H1 (cell line): ENCODE results near the gene HIBCH. TPM values are rescaled to one million over a fixed set of nuclear protein-coding genes. Genes with fewer than 3 reads are reported as not detected.
"Not testable (repeated sequence)": the region's sequence is repeated elsewhere in the genome, so short reads cannot be mapped to it uniquely, and the experiment has no call there.

Experiments used
- CTCF ChIA-PET: fragments of 300-600 bp; sonication (Branson Sonifier 250); formaldehyde crosslinking; loops from one replicate; lab custom pipeline; 2021; ENCODE audit not compliant: partially characterized antibody; lab: Charles Lee
- POLR2A ChIA-PET: fragments of 300-600 bp; sonication (Branson Sonifier 250); formaldehyde crosslinking; loops from one replicate; lab custom pipeline; 2021; ENCODE audit warnings: inconsistent platforms; ENCODE audit not compliant: partially characterized antibody; lab: Charles Lee
- DNase-seq, 2 experiments: peaks; one replicate each; pipeline versions ENCODE4 v3.0.0 to v3.0.0-alpha.2; 2010 to 2022; ENCODE audit warnings: low spot score in 2 of 2, low read depth in 1 of 2, mixed read lengths in 1 of 2
- FAIRE-seq: peaks from 2 replicates; lab custom pipeline; 2011; peaks lifted over from hg19 to GRCh38; lab: Jason Lieb, UNC
- H2AFZ ChIP-seq: 2 replicates; pipeline ENCODE4 v1.8.1; 2012; ENCODE audit warnings: low read length, inconsistent platforms
- H2AK5ac ChIP-seq: 2 replicates; pipeline ENCODE4 v1.6.1; 2013; ENCODE audit warnings: low read depth, low read length
- H2BK120ac ChIP-seq: replicated peaks from 2 replicates; pipeline ENCODE3; 2013; ENCODE audit warnings: low read depth, low read length, inconsistent platforms
- H2BK12ac ChIP-seq: 2 replicates; pipeline ENCODE4 v1.6.1; 2013; ENCODE audit warnings: low read depth, low read length
- H2BK15ac ChIP-seq: 2 replicates; pipeline ENCODE4 v1.6.1; 2013; ENCODE audit warnings: low read length
- H2BK20ac ChIP-seq: 2 replicates; pipeline ENCODE4 v1.6.1; 2013; ENCODE audit warnings: low read length
- H2BK5ac ChIP-seq: 2 replicates; pipeline ENCODE4 v1.6.1; 2013; ENCODE audit warnings: low read depth, low read length
- H3K14ac ChIP-seq: 2 replicates; pipeline ENCODE4 v1.6.1; 2013; ENCODE audit warnings: inconsistent platforms; ENCODE audit not compliant: insufficient read length
- H3K18ac ChIP-seq: 2 replicates; pipeline ENCODE4 v1.6.1; 2013; ENCODE audit warnings: low read length; ENCODE audit errors: extremely low read depth
- H3K23ac ChIP-seq: 2 replicates; pipeline ENCODE4 v1.6.1; 2013; ENCODE audit warnings: inconsistent platforms; ENCODE audit not compliant: insufficient read length
- H3K23me2 ChIP-seq: 2 replicates; pipeline ENCODE4 v1.6.1; 2013; ENCODE audit warnings: low read depth, low read length
- H3K27ac ChIP-seq: 2 replicates; pipeline ENCODE4 v1.6.1; 2011; ENCODE audit warnings: low read depth, low read length, inconsistent platforms
- H3K27me3 ChIP-seq, 4 experiments: replicated peaks in 1 of 4; 1 replicate in 1 of 4; 2 replicates in 3 of 4; pipeline versions ENCODE4 v1.6.1 to v1.8.1; 2011 to 2013; ENCODE audit warnings: low read length in 3 of 4, mild to moderate bottlenecking in 3 of 4, inconsistent platforms in 2 of 4, mixed read lengths in 2 of 4, moderate library complexity in 1 of 4; ENCODE audit not compliant: control insufficient read depth in 3 of 4, insufficient read depth in 3 of 4; ENCODE audit errors: extremely low read depth in 1 of 4
- H3K36me3 ChIP-seq, 4 experiments: 2 replicates each; pipeline versions ENCODE4 v1.6.1 to v1.8.1; 2011 to 2013; ENCODE audit warnings: mild to moderate bottlenecking in 4 of 4, low read length in 3 of 4, moderate library complexity in 2 of 4, control low read depth in 1 of 4, inconsistent platforms in 1 of 4; ENCODE audit not compliant: insufficient read depth in 4 of 4, control insufficient read depth in 2 of 4
- H3K4ac ChIP-seq: replicated peaks from 2 replicates; pipeline ENCODE3; 2013; ENCODE audit warnings: low read length, low read depth, mixed read lengths, inconsistent platforms; ENCODE audit not compliant: insufficient read length
- H3K4me1 ChIP-seq, 4 experiments: replicated peaks in 1 of 4; 1 replicate in 1 of 4; 2 replicates in 3 of 4; pipeline versions ENCODE4 v1.6.1 to v1.8.1; 2011 to 2013; ENCODE audit warnings: low read length in 3 of 4, inconsistent platforms in 2 of 4, mixed read lengths in 1 of 4; ENCODE audit not compliant: insufficient read depth in 4 of 4, control insufficient read depth in 3 of 4
- H3K4me2 ChIP-seq, 2 experiments: 2 replicates each; pipeline versions ENCODE4 v1.6.1 to v1.8.1; 2011 to 2013; ENCODE audit warnings: low read depth in 2 of 2, low read length in 2 of 2, control low read depth in 1 of 2, inconsistent platforms in 1 of 2, mild to moderate bottlenecking in 1 of 2; ENCODE audit not compliant: insufficient read depth in 1 of 2
- H3K4me3 ChIP-seq, 4 experiments: fragments of 200-600, 300-600 bp in 1 of 4; sonication (generic), shearing (Covaris generic), sonication (Bioruptor Twin) in 1 of 4; 2 replicates each; pipeline versions ENCODE4 v1.5.1 to v1.8.1; 2011 to 2016; ENCODE audit warnings: low read length in 4 of 4, low read depth in 3 of 4, control low read depth in 2 of 4, inconsistent platforms in 2 of 4, mild to moderate bottlenecking in 2 of 4, mixed read lengths in 1 of 4, moderate library complexity in 1 of 4; ENCODE audit not compliant: insufficient read depth in 2 of 4; ENCODE audit errors: extremely low read depth in 1 of 4
- H3K56ac ChIP-seq: replicated peaks from 2 replicates; pipeline ENCODE3; 2013; ENCODE audit warnings: low read depth, mild to moderate bottlenecking, mixed read lengths, low read length, inconsistent platforms; ENCODE audit not compliant: insufficient read length
- H3K79me1 ChIP-seq: 2 replicates; pipeline ENCODE4 v1.6.1; 2013; ENCODE audit warnings: low read depth, low read length, control low read depth
- H3K79me2 ChIP-seq, 2 experiments: 2 replicates each; pipeline versions ENCODE4 v1.6.1 to v1.8.1; 2012 to 2013; ENCODE audit warnings: low read length in 2 of 2, mild to moderate bottlenecking in 2 of 2, inconsistent platforms in 1 of 2; ENCODE audit not compliant: insufficient read depth in 2 of 2, control insufficient read depth in 1 of 2
- H3K9ac ChIP-seq, 4 experiments: replicated peaks in 1 of 4; 1 replicate in 1 of 4; 2 replicates in 3 of 4; pipeline versions ENCODE4 v1.6.1 to v1.8.1; 2011 to 2013; ENCODE audit warnings: low read depth in 3 of 4, low read length in 3 of 4, control low read depth in 2 of 4, mild to moderate bottlenecking in 2 of 4, moderate library complexity in 2 of 4, inconsistent platforms in 1 of 4; ENCODE audit errors: extremely low read depth in 1 of 4
- H3K9me3 ChIP-seq, 2 experiments: 2 replicates each; pipeline versions ENCODE4 v1.6.1 to v1.8.1; 2012 to 2013; ENCODE audit warnings: mild to moderate bottlenecking in 2 of 2, moderate library complexity in 2 of 2, control low read depth in 1 of 2, inconsistent platforms in 1 of 2, low read depth in 1 of 2, low read length in 1 of 2, mixed read lengths in 1 of 2; ENCODE audit not compliant: insufficient read depth in 2 of 2
- H4K20me1 ChIP-seq, 2 experiments: replicated peaks in 1 of 2; 2 replicates each; pipeline versions ENCODE3 to v1.8.1; 2011 to 2013; ENCODE audit warnings: inconsistent platforms in 2 of 2, low read length in 2 of 2, mild to moderate bottlenecking in 1 of 2; ENCODE audit not compliant: insufficient read depth in 2 of 2, control insufficient read depth in 1 of 2
- H4K5ac ChIP-seq: 2 replicates; pipeline ENCODE4 v1.6.1; 2013; ENCODE audit warnings: low read length, low read depth, mixed read lengths, inconsistent platforms; ENCODE audit not compliant: insufficient read length
- H4K8ac ChIP-seq: 2 replicates; pipeline ENCODE4 v1.8.0; 2013; ENCODE audit warnings: mild to moderate bottlenecking, moderate library complexity, low read length, inconsistent platforms; ENCODE audit not compliant: insufficient read depth; ENCODE audit errors: extremely low read depth
- H4K91ac ChIP-seq: replicated peaks from 2 replicates; pipeline ENCODE3; 2013; ENCODE audit warnings: low read length, mixed read lengths, inconsistent platforms; ENCODE audit not compliant: insufficient read length
- WGBS, 2 experiments: shearing (Covaris generic) in 1 of 2; methylation state at CpG; one replicate each; pipeline versions ENCODE4 v1.1.6 to v1.1.7; 2013 to 2015; ENCODE audit warnings: low lambda C conversion rate in 2 of 2, mixed read lengths in 2 of 2, inconsistent platforms in 1 of 2, low coverage in 1 of 2, missing lambda C conversion rate in 1 of 2; ENCODE audit not compliant: insufficient replicate concordance in 2 of 2, insufficient coverage in 1 of 2, insufficient read length in 1 of 2; ENCODE audit errors: extremely low coverage in 1 of 2, missing lambda C conversion rate in 1 of 2; 5-methylcytosine and 5-hydroxymethylcytosine counted together
- polyA plus RNA-seq, 7 experiments: library from polyadenylated mRNA; depleted of rRNA in 3 of 7; stranded (reverse) in 5 of 7; unstranded in 2 of 7; fragments of >200 nt in 5 of 7; fragments of 200-250 nt in 2 of 7; gene quantifications; 1 replicate in 5 of 7; 2 replicates in 1 of 7; 4 replicates in 1 of 7; pipeline versions ENCODE4 v1.2.1 to v1.2.3, GENCODE V29; 2011 to 2013; ENCODE audit warnings: missing spikeins in 2 of 7, mixed read lengths in 2 of 7
- total RNA-seq: library from RNA; stranded (reverse); fragmentation: NEBNext Ultra II Directional; extraction: Animal tissue kit (Norgen Biotek cat#: 25700); gene quantifications from 2 replicates; pipeline ENCODE4 v1.2.1, GENCODE V29; 2021

HIBCH gene
- total and polyA plus RNA-seq, 2 of the 8 experiments (the other 6 are each of a cell fraction or from before 2014, with no cell fraction given), result 7.5 to 31.8 TPM

DNA sequence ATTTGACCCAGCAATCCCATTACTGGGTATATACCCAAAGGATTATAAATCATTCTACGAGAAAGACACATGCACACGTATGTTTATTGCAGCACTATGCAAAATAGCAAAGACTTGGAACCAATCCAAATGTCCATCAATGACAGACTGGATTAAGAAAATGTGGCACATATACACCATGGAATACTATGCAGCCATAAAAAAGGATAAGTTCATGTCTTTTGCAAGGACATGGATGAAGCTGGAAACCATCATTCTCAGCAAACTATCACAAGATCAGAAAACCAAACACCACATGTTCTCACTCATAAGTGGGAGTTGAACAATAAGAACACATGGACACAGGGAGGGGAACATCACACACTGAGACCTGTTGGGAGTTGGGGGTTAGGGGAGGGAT is 96.9 kb downstream of the HIBCH start:
- H3K27me3 ChIP-seq, H3K27ac ChIP-seq, H3K79me1 ChIP-seq, H3K56ac ChIP-seq, H3K23me2 ChIP-seq, FAIRE-seq, H3K4me2 ChIP-seq, H2AK5ac ChIP-seq, H4K5ac ChIP-seq, H3K9ac ChIP-seq, H3K23ac ChIP-seq, H3K4ac ChIP-seq, CTCF ChIA-PET, H3K14ac ChIP-seq, H3K79me2 ChIP-seq, H2BK12ac ChIP-seq, H2AFZ ChIP-seq, H3K18ac ChIP-seq, H4K8ac ChIP-seq, H3K4me1 ChIP-seq, POLR2A ChIA-PET, H3K4me3 ChIP-seq, DNase-seq, H4K20me1 ChIP-seq, H2BK20ac ChIP-seq, H2BK120ac ChIP-seq, H4K91ac ChIP-seq, H2BK15ac ChIP-seq, H2BK5ac ChIP-seq: not testable (repeated sequence)
- WGBS, 2 experiments, result 89% methylated on average over 2 of the region's 2 CpGs; no CpG with 5 or more reads in 1 of the 2 experiments
- Histone ChIP-seq H3K36me3 (peaks cover 0 to 14% (median 6%) of the 10 kb centered on the region in 4 experiments; a peak in 4 of 8 replicates), H3K9me3 (peaks cover 6 to 13% of the 10 kb centered on the region in 2 experiments; a peak in 3 of 4 replicates)
